Measurements from ENCODE around the gene METTL24. TPM values are rescaled to one million over a fixed set of nuclear protein-coding genes. Genes with fewer than 3 reads are reported as not detected.
A peak's percentile ranks its signal among the peaks of the same experiment; 100 is the strongest.

METTL24 gene
- total and polyA plus RNA-seq, 2 experiments from 2014 or later, result 4.3 to 7.7 TPM

DNA sequence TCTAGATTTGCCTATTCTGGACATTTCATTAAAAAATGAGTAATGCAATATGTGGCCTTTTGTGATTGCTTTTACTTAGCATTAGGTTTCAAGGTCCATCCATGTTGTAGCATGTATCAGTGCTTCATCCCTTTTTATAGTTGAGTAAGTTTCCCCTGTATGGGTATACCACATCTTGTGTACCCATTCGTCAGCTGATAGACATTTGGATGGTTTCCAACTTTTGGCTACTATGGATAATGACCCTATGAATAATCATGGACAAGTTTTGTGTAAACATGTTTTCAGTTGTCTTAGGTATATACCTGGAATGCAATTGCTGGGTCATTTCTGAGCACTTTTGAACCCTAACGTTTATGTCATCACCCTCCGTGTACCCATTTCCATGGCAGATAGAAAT, 15.4 kb downstream of the METTL24 start:
- Histone ChIP-seq H3K27me3 (no peaks in the 10 kb centered on the region), H3K27ac (no peak overlapping the region), H3K36me3 (no peaks in the 10 kb centered on the region), H3K4me3 (no peak overlapping the region), H3K9me3 (ENCODE audit: low read depth) (no peaks in the 10 kb centered on the region), H3K4me1 (ENCODE audit: low read depth) (peaks cover 41% of the 10 kb centered on the region)
- DNase-seq (ENCODE audit: low read depth in 1 of 2, low spot score in 1 of 2), result no peak
- TF ChIP-seq, protein P1, sequence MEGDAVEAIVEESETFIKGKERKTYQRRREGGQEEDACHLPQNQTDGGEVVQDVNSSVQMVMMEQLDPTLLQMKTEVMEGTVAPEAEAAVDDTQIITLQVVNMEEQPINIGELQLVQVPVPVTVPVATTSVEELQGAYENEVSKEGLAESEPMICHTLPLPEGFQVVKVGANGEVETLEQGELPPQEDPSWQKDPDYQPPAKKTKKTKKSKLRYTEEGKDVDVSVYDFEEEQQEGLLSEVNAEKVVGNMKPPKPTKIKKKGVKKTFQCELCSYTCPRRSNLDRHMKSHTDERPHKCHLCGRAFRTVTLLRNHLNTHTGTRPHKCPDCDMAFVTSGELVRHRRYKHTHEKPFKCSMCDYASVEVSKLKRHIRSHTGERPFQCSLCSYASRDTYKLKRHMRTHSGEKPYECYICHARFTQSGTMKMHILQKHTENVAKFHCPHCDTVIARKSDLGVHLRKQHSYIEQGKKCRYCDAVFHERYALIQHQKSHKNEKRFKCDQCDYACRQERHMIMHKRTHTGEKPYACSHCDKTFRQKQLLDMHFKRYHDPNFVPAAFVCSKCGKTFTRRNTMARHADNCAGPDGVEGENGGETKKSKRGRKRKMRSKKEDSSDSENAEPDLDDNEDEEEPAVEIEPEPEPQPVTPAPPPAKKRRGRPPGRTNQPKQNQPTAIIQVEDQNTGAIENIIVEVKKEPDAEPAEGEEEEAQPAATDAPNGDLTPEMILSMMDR (IDR thresholded peaks at IDR 0.05; ENCODE audit: low read depth, low read length), result no peak

DNA sequence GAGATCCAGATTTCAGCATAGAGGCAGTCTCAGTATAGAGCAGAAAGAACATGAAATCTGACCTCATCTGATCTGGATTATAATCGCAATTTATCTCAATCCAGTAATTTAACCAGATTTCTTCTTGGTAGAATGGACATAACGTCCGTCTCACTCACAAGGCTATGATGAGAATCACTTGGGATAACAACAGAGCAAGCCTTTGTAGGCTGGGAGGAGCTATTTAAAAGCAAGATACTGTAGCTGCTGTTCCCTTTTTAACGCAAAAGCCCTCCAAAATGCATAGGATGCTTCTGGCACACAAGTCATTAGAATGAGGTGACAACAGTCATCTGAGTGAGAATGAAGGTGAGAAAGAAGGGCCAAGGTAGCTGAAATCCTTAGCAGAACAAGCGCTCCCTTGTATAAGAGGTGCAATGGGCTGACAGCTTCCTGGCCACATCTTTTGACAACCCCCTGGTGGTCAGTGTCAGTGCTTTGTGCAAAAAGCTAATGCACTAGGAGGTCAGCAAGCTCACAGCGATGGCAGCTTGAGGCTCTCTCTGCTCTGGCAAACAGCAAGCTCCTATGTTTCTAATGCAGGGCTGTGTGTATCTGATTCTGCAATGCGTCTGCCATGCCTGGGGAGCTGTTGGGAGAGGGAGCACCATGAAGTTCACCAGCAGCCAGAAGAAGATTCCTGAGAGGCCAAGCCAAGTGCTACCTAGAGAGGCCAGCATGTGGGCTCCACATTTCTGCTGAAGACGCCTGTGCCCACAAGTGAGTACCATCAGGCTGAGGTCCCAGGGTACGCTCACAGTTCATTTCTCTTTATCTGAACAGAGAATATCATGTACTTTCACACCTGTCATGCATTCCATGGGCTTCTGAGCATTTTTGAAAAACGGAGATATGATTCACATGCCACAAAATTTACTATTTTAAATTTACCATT, 16.2 kb downstream of the METTL24 start:
- Histone ChIP-seq H3K36me3 (no peaks in the 10 kb centered on the region), H3K4me1 (ENCODE audit: low read depth) (peaks cover 41% of the 10 kb centered on the region), H3K27ac (peak overlapping the region; percentile 65), H3K27me3 (no peaks in the 10 kb centered on the region), H3K4me3 (no peak overlapping the region), H3K9me3 (ENCODE audit: low read depth) (no peaks in the 10 kb centered on the region)
- TF ChIP-seq, protein P1 (IDR thresholded peaks at IDR 0.05; ENCODE audit: low read depth, low read length), result peak; percentile 64
- DNase-seq (ENCODE audit: low read depth in 1 of 2, low spot score in 1 of 2), result peak; percentile 58 to 70

DNA sequence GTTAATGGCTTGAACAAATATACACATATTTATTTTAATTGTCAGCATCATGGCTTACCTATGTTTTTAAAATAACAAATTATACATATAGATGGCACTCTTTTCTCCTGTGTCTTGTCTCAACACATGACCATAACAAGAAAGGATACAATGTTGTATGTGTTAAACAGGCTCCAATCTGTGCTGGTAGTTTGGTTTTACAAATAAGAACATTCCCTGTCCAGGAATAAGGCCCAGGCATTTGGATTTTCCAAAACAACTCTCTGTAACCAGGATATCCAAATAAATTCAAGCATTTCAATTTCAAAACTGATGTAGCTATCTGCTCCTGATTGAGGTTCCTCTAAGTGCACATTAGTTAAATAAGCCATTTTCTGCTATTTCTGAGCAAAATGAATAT, 17.1 kb downstream of the METTL24 start:
- Histone ChIP-seq H3K36me3 (no peaks in the 10 kb centered on the region), H3K9me3 (ENCODE audit: low read depth) (no peaks in the 10 kb centered on the region), H3K4me1 (ENCODE audit: low read depth) (peaks cover 41% of the 10 kb centered on the region), H3K27me3 (no peaks in the 10 kb centered on the region), H3K4me3 (no peak overlapping the region), H3K27ac (peak overlapping the region; percentile 65)
- TF ChIP-seq, protein P1 (IDR thresholded peaks at IDR 0.05; ENCODE audit: low read depth, low read length), result no peak
- no peak for DNase-seq (ENCODE audit: low read depth in 1 of 2, low spot score in 1 of 2)

DNA sequence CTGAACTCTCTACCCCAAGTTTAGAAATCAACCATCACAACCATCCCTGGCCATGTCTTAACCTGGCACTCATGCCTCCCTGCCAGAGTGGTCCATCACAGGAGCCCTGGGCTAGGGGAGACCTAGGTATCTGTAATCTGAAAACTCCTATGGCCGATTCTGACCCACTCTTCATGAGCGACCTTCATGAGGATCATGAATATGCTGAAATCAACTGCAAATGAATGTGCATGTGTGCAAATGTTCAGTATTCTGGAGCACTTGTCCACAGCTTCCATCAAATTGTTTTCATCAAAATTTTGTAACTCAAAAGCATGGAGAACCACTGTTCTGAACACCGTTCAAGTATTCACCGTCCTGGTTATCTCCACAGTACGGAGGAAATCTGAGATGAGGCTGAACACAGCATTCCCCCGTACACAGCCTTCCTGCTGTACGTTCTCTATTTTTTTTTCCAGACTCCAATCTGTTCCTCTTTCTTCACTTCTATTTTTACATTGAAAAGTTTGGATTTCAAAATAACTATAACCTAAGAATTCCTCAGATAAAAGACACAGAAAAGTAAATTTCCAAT, 17.7 kb downstream of the METTL24 start:
- Histone ChIP-seq H3K9me3 (ENCODE audit: low read depth) (no peaks in the 10 kb centered on the region), H3K36me3 (no peaks in the 10 kb centered on the region), H3K27me3 (no peaks in the 10 kb centered on the region), H3K4me1 (ENCODE audit: low read depth) (peaks cover 41% of the 10 kb centered on the region), H3K4me3 (no peak overlapping the region), H3K27ac (peak overlapping the region; percentile 65)
- TF ChIP-seq, protein P1 (IDR thresholded peaks at IDR 0.05; ENCODE audit: low read depth, low read length), result no peak
- no peak for DNase-seq (ENCODE audit: low read depth in 1 of 2, low spot score in 1 of 2)

DNA sequence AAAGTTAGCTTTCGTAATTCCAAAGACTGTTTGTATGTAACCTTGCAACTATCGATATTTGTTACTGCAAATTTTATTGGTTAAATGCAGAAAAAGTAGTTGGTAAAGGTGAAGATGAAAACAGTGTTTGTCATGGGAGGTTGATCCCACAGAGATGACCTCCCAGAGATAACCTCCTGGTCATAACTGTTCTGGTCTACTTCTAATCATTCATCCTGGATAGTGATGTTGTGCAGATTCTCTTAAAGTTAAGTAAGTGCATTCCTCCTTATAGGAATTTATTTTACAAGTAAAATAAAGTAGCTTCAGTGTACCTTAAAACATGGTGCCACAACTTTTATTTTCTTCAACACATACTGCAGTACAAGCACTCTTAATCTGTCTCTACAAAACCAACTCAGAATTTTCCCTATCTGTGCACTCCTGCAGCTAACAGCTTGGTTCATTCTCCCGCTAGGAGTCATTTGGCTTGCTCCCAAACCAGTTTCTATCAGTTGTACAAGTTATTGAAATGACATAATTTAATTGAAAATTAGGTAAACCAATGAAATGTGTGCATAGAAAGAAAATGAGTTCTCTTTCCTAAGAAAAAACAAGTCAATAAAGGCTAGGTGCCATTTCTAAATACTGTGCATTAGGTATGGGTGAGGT, 19.2 kb downstream of the METTL24 start:
- H3K4me3 ChIP-seq, result no peak overlapping the region
- H3K4me1 ChIP-seq (ENCODE audit: low read depth), result peaks cover 51% of the 10 kb centered on the region
- peak in 1 of 2 donors; percentile 50 for DNase-seq (ENCODE audit: low read depth in 1 of 2, low spot score in 1 of 2)
- no peaks in the 10 kb centered on the region for H3K9me3 ChIP-seq (ENCODE audit: low read depth)
- no peaks in the 10 kb centered on the region for H3K27me3 ChIP-seq
- H3K27ac ChIP-seq, result no peak overlapping the region
- H3K36me3 ChIP-seq, result no peaks in the 10 kb centered on the region
- TF ChIP-seq, protein P1 (IDR thresholded peaks at IDR 0.05; ENCODE audit: low read depth, low read length), result no peak
